K562 (cell line): Measurements from ENCODE around the gene WDR1. TPM values are rescaled to one million over a fixed set of nuclear protein-coding genes. Genes with fewer than 3 reads are reported as not detected.

Experiments
- BCL6 ChIP-seq: fragments of 250-450 bp; sonication (Bioruptor Pico); IDR thresholded peaks from 2 replicates; pipeline ENCODE4 v1.4.0; 2020
- GTF2A2 ChIP-seq: IDR thresholded peaks from 2 replicates; pipeline ENCODE4 v1.6.1; 2016; ENCODE audit warnings: mild to moderate bottlenecking, missing genetic modification characterization, missing compliant biosample characterization
- MGA ChIP-seq: fragments of 450-650 bp; IDR thresholded peaks from 2 replicates; pipeline ENCODE4 v1.6.1; 2016; ENCODE audit warnings: mild to moderate bottlenecking, moderate library complexity
- MLX ChIP-seq, 2 experiments: fragments of 450-650 bp in 1 of 2; sonication (generic) in 1 of 2; formaldehyde crosslinking; conservative IDR thresholded peaks; 2 replicates each; pipeline versions ENCODE4 v1.4.0 to v1.8.1; 2020 to 2022; ENCODE audit warnings: mild to moderate bottlenecking in 1 of 2, missing genetic modification reagents in 1 of 2
- NBN ChIP-seq: fragments of 450-650 bp; IDR thresholded peaks from 2 replicates; pipeline ENCODE4 v1.6.1; 2016; ENCODE audit warnings: low read depth, mild to moderate bottlenecking
- XRCC4 ChIP-seq: IDR thresholded peaks from one replicate; pipeline ENCODE4 v1.6.1; 2011; ENCODE audit not compliant: insufficient read depth, insufficient read length; ENCODE audit errors: extremely low read depth
- ZBTB9 ChIP-seq: fragments of 450-650 bp; formaldehyde crosslinking; IDR thresholded peaks from 2 replicates; pipeline ENCODE4 v1.4.0; 2020; ENCODE audit warnings: mild to moderate bottlenecking, moderate library complexity
- ZNF212 ChIP-seq: fragments of 450-650 bp; formaldehyde crosslinking; IDR thresholded peaks from 2 replicates; pipeline ENCODE4 v1.4.0; 2020; ENCODE audit warnings: mild to moderate bottlenecking
- ZNF347 ChIP-seq: fragments of 450-650 bp; formaldehyde crosslinking; IDR thresholded peaks from 2 replicates; pipeline ENCODE4 v1.4.0; 2020; ENCODE audit warnings: low read depth, mild to moderate bottlenecking, moderate library complexity
- ZNF740 ChIP-seq, 3 experiments: fragments of 200-800 bp in 1 of 3; sonication (Bioruptor generic) in 1 of 3; sonication (generic) in 1 of 3; formaldehyde crosslinking in 1 of 3; IDR thresholded peaks; 2 replicates each; pipeline versions ENCODE4 v1.6.1 to v1.8.0; 2016 to 2022; ENCODE audit warnings: mild to moderate bottlenecking in 2 of 3, missing compliant biosample characterization in 2 of 3, missing genetic modification characterization in 2 of 3, missing genetic modification reagents in 1 of 3
- ZZZ3 ChIP-seq: fragments of 450-650 bp; IDR thresholded peaks from 2 replicates; pipeline ENCODE4 v1.6.1; 2016; ENCODE audit warnings: antibody characterized with exemption, mild to moderate bottlenecking, moderate library complexity
- polyA plus RNA-seq, 8 experiments: library from polyadenylated mRNA; depleted of rRNA in 4 of 8; stranded (reverse) in 5 of 8; unstranded in 3 of 8; fragments of >200 nt; fragmentation: Nextera tagmentation in 2 of 8; fragmentation: Illumina TruSeq in 1 of 8; extraction: Ambion mirVana in 2 of 8; extraction: Trizol in 1 of 8; gene quantifications; 2 replicates each; pipeline versions ENCODE4 v1.2.1 to v1.2.3, GENCODE V29; 2011 to 2014; ENCODE audit warnings: inconsistent platforms in 1 of 8, missing spikeins in 1 of 8
- total RNA-seq, 7 experiments: library from RNA; depleted of rRNA in 6 of 7; stranded (reverse); fragments of >200 nt in 6 of 7; fragmentation: Illumina TruSeq in 2 of 7; extraction: Trizol in 2 of 7; gene quantifications; 2 replicates each; pipeline versions ENCODE4 v1.2.1 to v1.2.3, GENCODE V29; 2011 to 2021; ENCODE audit warnings: low replicate concordance in 1 of 7

Gene WDR1
- total and polyA plus RNA-seq, 9 of the 15 experiments (the other 6 are each of a cell fraction or from before 2014, with no cell fraction given), result 16.1 to 213 (median 125) TPM

- TF ChIP-seq MLX (CRISPR knock-in tag; conservative IDR thresholded peaks at IDR 0.05) (no peak), XRCC4 (no peak), BCL6 (no peak), ZNF347 (CRISPR knock-in tag) (no peak), GTF2A2 (no peak), ZNF212 (no peak), NBN (no peak), MGA (peak; percentile 48; the same call in 1 of the 2 replicates), ZBTB9 (CRISPR knock-in tag) (no peak), ZZZ3 (no peak), ZNF740 (CRISPR knock-in tag; IDR thresholded peaks at IDR 0.05) (no peak), ZNF740 (tag; IDR thresholded peaks at IDR 0.05) (no peak)
Observed at GRCh38 chr4:10160281-10160856, 43.8 kb upstream of the WDR1 start (continued).
